ENCODE measurements around the gene COMMD4.
A peak's percentile ranks its signal among the peaks of the same experiment; 100 is the strongest.

Gene COMMD4

DNA sequence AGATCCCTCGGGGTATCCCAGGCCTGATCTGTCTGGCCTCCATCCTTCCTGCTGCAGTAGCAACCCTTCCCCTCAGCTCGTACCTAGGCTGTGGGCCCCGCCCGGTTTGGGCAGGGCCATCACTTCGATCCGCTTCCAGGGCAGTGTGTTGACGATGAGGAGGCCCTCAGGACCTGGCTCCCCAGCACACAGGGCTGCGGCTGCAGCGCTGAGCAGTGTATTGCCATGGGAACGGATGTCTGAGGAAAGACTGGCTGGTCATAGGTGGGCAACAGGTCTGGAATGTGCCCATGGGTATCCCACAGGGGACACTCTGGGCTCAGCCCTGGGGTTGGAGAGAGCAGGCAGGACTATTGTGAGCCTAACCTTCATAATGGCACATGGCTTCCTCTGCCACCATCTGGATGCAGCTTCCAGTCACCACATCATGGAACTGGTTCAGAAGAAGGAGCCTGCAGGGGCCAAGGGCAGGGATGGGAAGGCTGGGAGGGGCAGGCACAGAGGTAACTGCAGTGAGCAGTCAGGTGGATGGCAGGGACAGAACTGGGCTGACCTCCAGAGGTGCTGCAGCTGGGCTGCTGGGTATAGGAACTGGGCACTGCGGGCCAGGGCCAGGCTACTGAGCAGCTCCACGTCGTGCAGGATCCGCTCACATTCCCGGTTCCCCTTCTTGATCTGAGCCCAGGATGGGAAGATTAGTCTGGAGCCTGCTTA, 23.8 kb downstream of the COMMD4 start:
- no peak for DNase-seq (ENCODE audit: low read depth)
- no peak overlapping the region for H3K4me3 ChIP-seq (ENCODE audit: low read depth, low read length)
- TF ChIP-seq, protein P1, sequence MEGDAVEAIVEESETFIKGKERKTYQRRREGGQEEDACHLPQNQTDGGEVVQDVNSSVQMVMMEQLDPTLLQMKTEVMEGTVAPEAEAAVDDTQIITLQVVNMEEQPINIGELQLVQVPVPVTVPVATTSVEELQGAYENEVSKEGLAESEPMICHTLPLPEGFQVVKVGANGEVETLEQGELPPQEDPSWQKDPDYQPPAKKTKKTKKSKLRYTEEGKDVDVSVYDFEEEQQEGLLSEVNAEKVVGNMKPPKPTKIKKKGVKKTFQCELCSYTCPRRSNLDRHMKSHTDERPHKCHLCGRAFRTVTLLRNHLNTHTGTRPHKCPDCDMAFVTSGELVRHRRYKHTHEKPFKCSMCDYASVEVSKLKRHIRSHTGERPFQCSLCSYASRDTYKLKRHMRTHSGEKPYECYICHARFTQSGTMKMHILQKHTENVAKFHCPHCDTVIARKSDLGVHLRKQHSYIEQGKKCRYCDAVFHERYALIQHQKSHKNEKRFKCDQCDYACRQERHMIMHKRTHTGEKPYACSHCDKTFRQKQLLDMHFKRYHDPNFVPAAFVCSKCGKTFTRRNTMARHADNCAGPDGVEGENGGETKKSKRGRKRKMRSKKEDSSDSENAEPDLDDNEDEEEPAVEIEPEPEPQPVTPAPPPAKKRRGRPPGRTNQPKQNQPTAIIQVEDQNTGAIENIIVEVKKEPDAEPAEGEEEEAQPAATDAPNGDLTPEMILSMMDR (conservative IDR thresholded peaks at IDR 0.05; ENCODE audit: low read depth, low read length), result no peak

DNA sequence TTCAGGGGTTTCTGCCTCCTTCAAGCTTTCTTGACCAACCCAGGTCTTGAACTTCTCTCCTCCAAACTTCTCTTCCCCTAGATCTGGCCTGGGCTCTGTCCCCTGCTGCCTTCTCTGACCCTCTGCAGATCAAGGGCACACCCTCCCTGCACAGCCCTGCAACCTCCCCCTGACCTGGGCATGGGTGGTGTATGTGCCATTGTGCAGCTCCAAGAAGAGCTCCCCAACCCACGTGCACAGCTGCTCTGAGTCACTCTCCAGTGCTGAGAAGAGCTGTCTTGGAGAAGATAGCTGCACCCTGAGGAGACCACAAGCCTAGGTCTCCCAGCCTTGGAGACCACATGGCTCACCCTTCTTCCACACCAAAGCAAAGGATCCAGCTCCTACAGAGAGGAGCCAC, 24.5 kb downstream of the COMMD4 start:
- TF ChIP-seq, protein P1 (conservative IDR thresholded peaks at IDR 0.05; ENCODE audit: low read depth, low read length), result no peak
- no peak overlapping the region for H3K4me3 ChIP-seq (ENCODE audit: low read depth, low read length)

DNA sequence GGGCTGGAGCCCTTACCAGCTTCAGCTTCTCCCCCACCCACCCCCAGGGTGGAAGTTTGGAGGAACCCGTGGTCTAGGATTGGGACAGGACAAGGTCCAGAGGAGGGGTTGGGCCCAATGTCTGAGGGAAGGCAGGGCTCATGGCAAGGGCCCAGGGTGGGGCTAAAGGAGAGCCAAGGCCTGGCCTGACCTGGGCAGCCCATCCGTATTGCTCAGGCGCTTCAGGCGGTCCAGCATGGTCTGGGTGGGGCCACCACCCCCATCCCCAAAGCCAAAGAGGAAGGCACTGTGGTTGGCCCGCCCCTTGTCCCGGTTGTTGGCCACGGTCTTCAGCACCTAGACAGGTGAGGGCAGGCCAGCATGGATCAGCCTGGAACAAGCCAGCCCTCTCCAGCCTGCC, 25.0 kb downstream of the COMMD4 start:
- TF ChIP-seq, protein P1 (conservative IDR thresholded peaks at IDR 0.05; ENCODE audit: low read depth, low read length), result no peak
- DNase-seq (ENCODE audit: low read depth), result no peak
- H3K4me3 ChIP-seq (ENCODE audit: low read depth, low read length), result no peak overlapping the region

More for the DNA sequence above, 24.5 kb downstream of the COMMD4 start:
- no peak for DNase-seq (ENCODE audit: low read depth)

- no peak overlapping the region for H3K4me3 ChIP-seq (ENCODE audit: low read depth, low read length)
- TF ChIP-seq, protein P1 (conservative IDR thresholded peaks at IDR 0.05; ENCODE audit: low read depth, low read length), result no peak
- no peak for DNase-seq (ENCODE audit: low read depth)
These were observed 25.6 kb downstream of the COMMD4 start for GRCh38 chr15:75361361-75361988.

GRCh38 chr15:75361989-75362641, 26.3 kb downstream of the COMMD4 start:
- DNase-seq (ENCODE audit: low read depth), result no peak
- no peak overlapping the region for H3K4me3 ChIP-seq (ENCODE audit: low read depth, low read length)
- TF ChIP-seq, protein P1 (conservative IDR thresholded peaks at IDR 0.05; ENCODE audit: low read depth, low read length), result no peak

GRCh38 chr15:75362642-75363249, 26.9 kb downstream of the COMMD4 start:
- TF ChIP-seq, protein P1 (conservative IDR thresholded peaks at IDR 0.05; ENCODE audit: low read depth, low read length), result peak; percentile 14
- no peak overlapping the region for H3K4me3 ChIP-seq (ENCODE audit: low read depth, low read length)
- DNase-seq (ENCODE audit: low read depth), result no peak

Measured in choroid plexus epithelial cell (primary cell).